MCF 10A (cell line): Measurements from ENCODE around the gene SIN3B. TPM values are rescaled to one million over a fixed set of nuclear protein-coding genes. Genes with fewer than 3 reads are reported as not detected.
A peak's percentile ranks its signal among the peaks of the same experiment; 100 is the strongest.

Experiments used
- BruUV-seq: library from RNA; stranded (reverse); fragments of 400-500 nt; replicated peaks from 2 replicates; lab custom pipeline; 2021; lab: Mats Ljungman, UMichigan
- CTCF ChIA-PET: fragments of 300-600 bp; sonication (Branson Sonifier 250); formaldehyde crosslinking; extraction: SDS; loops from one replicate; lab custom pipeline; 2021; ENCODE audit warnings: antibody characterized with exemption, inconsistent platforms; lab: Yijun Ruan, JAX
- POLR2A ChIA-PET: fragments of 300-600, 350-650 bp; sonication (Branson Sonifier 250); formaldehyde crosslinking; extraction: SDS; loops from one replicate; lab custom pipeline; 2020; ENCODE audit warnings: antibody characterized with exemption, inconsistent platforms; lab: Yijun Ruan, JAX
- DNase-seq: peaks from one replicate; pipeline ENCODE4 v3.0.0-alpha.2; 2018; ENCODE audit not compliant: unreplicated experiment
- H3K27ac Mint-ChIP-seq: one replicate; pipeline ENCODE4 v1.8.0; 2022; ENCODE audit warnings: mild to moderate bottlenecking, low read depth, mixed read lengths; ENCODE audit not compliant: unreplicated experiment
- H3K27me3 Mint-ChIP-seq: one replicate; pipeline ENCODE4 v1.8.0; 2022; ENCODE audit warnings: mixed read lengths; ENCODE audit not compliant: insufficient read depth, unreplicated experiment
- H3K36me3 Mint-ChIP-seq: one replicate; pipeline ENCODE4 v1.8.0; 2022; ENCODE audit warnings: mild to moderate bottlenecking, moderate library complexity, mixed read lengths; ENCODE audit not compliant: insufficient read depth, unreplicated experiment
- H3K4me1 Mint-ChIP-seq: one replicate; pipeline ENCODE4 v1.8.0; 2022; ENCODE audit warnings: mixed read lengths; ENCODE audit not compliant: insufficient read depth, unreplicated experiment
- H3K4me3 Mint-ChIP-seq: one replicate; pipeline ENCODE4 v1.8.0; 2022; ENCODE audit warnings: mild to moderate bottlenecking, moderate library complexity, mixed read lengths; ENCODE audit not compliant: unreplicated experiment
- H3K9me3 Mint-ChIP-seq: one replicate; pipeline ENCODE4 v1.8.0; 2022; ENCODE audit warnings: mixed read lengths; ENCODE audit not compliant: unreplicated experiment
- CTCF ChIP-seq: fragments of 200-600 bp; IDR thresholded peaks from one replicate; pipeline ENCODE4 v1.8.0; 2022; ENCODE audit warnings: antibody characterized with exemption, mild to moderate bottlenecking; ENCODE audit not compliant: unreplicated experiment
- intact Hi-C: fragments of 100-400 bp; cut with micrococcal nuclease; formaldehyde crosslinking; loops from 2 replicates; pipeline ENCODE4 v1.14.1; 2022
- total RNA-seq: library from RNA; stranded (reverse); gene quantifications from 2 replicates; pipeline ENCODE4 v1.2.3, GENCODE V29; 2022

SIN3B gene
- total RNA-seq, 1 experiment from 2014 or later = 56.0 TPM

DNA sequence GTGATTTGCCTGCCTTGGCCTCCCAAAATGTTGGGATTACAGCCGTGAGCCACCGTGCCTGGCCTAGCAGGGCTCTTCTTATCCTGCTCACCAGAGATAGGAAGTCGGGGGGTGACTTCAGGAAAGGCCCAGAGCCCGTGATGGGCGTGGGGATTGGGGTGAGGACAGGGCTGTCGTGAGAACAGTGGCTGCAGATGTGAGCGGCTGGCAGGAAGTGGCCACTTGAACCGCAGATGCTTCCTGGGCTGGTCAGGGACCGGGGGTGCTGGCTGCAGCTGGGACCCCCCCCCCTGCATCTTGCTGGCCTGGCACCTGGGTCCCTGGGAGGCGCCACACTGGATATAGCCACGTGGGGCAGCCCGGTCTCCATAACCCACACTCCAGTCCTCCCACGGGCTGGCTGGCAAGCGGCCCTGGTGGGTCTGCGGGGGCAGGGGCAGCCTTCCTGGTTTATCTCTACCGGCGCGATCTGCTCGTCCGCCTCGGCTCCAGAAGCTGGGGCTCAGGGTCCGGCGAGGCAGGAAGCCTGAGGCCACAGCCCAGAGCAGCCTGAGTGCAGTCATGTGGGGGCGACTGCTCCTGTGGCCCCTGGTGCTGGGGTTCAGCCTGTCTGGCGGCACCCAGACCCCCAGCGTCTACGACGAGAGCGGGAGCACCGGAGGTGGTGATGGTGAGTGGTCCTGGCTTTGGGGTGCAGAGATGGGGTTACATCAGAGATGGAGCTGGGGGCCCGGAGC, 59.6 kb downstream of the SIN3B start, which contains the start of gene F2RL3:
Gene F2RL3 (plus strand): TSS at position 371 of the 737 bp plus-strand sequence. CDS start 191 bp downstream, at position 562.
- Mint-ChIP-seq H3K36me3 (peaks cover 7% of the 10 kb centered on the region), H3K4me1 (no peaks in the 10 kb centered on the region), H3K4me3 (no peak within 1 kb of the TSS), H3K27me3 (no peaks in the 10 kb centered on the region), H3K27ac (peak within 1 kb of the TSS; percentile 63), H3K9me3 (no peaks in the 10 kb centered on the region)
- intact Hi-C loops = no loop called here
- ChIA-PET CTCF (interaction anchor here (0.6 to 0.7 kb wide), 2 partner anchors 111 to 130 kb away, joined by 3 read pairs; no protein-coding TSS in a partner anchor), POLR2A (no interaction called here)
- TF ChIP-seq CTCF = no peak
- no TSS peak for BruUV-seq
- no peak for DNase-seq

DNA sequence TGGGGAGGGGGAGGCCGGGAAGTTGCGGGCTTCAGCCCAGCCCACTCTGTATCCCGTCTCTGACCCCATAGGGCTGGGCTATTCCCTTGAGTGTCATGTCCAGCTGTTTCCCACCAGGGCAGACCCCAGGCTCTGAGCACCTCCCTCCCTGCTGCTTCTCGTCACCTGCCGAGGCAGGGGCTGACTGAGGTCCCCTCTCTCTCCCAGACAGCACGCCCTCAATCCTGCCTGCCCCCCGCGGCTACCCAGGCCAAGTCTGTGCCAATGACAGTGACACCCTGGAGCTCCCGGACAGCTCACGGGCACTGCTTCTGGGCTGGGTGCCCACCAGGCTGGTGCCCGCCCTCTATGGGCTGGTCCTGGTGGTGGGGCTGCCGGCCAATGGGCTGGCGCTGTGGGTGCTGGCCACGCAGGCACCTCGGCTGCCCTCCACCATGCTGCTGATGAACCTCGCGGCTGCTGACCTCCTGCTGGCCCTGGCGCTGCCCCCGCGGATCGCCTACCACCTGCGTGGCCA, 60.2 kb downstream of the SIN3B start:
- POLR2A ChIA-PET = no interaction called here
- Mint-ChIP-seq H3K27me3 (no peaks in the 10 kb centered on the region), H3K4me1 (no peaks in the 10 kb centered on the region), H3K36me3 (peaks cover 7% of the 10 kb centered on the region), H3K9me3 (no peaks in the 10 kb centered on the region), H3K27ac (peak overlapping the region; percentile 63), H3K4me3 (no peak overlapping the region)
- peak; percentile 40 for DNase-seq
- CTCF ChIA-PET = interaction anchor here (0.5 to 0.7 kb wide), 3 partner anchors 112 to 441 kb away, joined by 3 to 4 read pairs (median 3); no protein-coding TSS in a partner anchor
- no TSS peak for BruUV-seq
- intact Hi-C loops = no loop called here
- TF ChIP-seq CTCF = no peak

DNA sequence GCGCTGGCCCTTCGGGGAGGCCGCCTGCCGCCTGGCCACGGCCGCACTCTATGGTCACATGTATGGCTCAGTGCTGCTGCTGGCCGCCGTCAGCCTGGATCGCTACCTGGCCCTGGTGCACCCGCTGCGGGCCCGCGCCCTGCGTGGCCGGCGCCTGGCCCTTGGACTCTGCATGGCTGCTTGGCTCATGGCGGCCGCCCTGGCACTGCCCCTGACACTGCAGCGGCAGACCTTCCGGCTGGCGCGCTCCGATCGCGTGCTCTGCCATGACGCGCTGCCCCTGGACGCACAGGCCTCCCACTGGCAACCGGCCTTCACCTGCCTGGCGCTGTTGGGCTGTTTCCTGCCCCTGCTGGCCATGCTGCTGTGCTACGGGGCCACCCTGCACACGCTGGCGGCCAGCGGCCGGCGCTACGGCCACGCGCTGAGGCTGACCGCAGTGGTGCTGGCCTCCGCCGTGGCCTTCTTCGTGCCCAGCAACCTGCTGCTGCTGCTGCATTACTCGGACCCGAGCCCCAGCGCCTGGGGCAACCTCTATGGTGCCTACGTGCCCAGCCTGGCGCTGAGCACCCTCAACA, 60.8 kb downstream of the SIN3B start:
- CTCF ChIA-PET = interaction anchor here (0.5 to 0.6 kb wide), 3 partner anchors 108 to 442 kb away, joined by 3 to 4 read pairs (median 3); no protein-coding TSS in a partner anchor
- intact Hi-C loops = no loop called here
- no peaks in the 10 kb centered on the region for H3K4me1 Mint-ChIP-seq

More for the DNA sequence above, 60.8 kb downstream of the SIN3B start:
- no peaks in the 10 kb centered on the region for H3K27me3 Mint-ChIP-seq
- peaks cover 7% of the 10 kb centered on the region for H3K36me3 Mint-ChIP-seq
- DNase-seq = no peak
- POLR2A ChIA-PET = no interaction called here
- H3K4me3 Mint-ChIP-seq = no peak overlapping the region
- H3K9me3 Mint-ChIP-seq = no peaks in the 10 kb centered on the region
- BruUV-seq = no TSS peak
- peak overlapping the region; percentile 63 for H3K27ac Mint-ChIP-seq
- TF ChIP-seq CTCF = no peak
